IPS-18a (cell line): ENCODE results near the gene ALOXE3.

Experiments used
- H3K27ac ChIP-seq: one replicate; pipeline ENCODE4 v1.5.1; 2013; ENCODE audit warnings: low read length
- H3K27me3 ChIP-seq: one replicate; pipeline ENCODE4 v1.6.1; 2013; ENCODE audit warnings: mild to moderate bottlenecking, low read length; ENCODE audit not compliant: control insufficient read depth, insufficient read depth
- H3K36me3 ChIP-seq: one replicate; pipeline ENCODE4 v1.6.1; 2013; ENCODE audit warnings: low read depth, low read length; ENCODE audit not compliant: control insufficient read depth
- H3K4me1 ChIP-seq: one replicate; pipeline ENCODE4 v1.6.1; 2013; ENCODE audit warnings: low read depth, low read length; ENCODE audit not compliant: control insufficient read depth
- H3K4me3 ChIP-seq: one replicate; pipeline ENCODE4 v1.5.1; 2013; ENCODE audit warnings: low read length
- H3K9ac ChIP-seq: one replicate; pipeline ENCODE4 v1.6.1; 2013; ENCODE audit warnings: mild to moderate bottlenecking, low read length, moderate library complexity
- H3K9me3 ChIP-seq: one replicate; pipeline ENCODE4 v1.6.1; 2013; ENCODE audit warnings: low read depth, low read length; ENCODE audit not compliant: control insufficient read depth

Gene ALOXE3

DNA sequence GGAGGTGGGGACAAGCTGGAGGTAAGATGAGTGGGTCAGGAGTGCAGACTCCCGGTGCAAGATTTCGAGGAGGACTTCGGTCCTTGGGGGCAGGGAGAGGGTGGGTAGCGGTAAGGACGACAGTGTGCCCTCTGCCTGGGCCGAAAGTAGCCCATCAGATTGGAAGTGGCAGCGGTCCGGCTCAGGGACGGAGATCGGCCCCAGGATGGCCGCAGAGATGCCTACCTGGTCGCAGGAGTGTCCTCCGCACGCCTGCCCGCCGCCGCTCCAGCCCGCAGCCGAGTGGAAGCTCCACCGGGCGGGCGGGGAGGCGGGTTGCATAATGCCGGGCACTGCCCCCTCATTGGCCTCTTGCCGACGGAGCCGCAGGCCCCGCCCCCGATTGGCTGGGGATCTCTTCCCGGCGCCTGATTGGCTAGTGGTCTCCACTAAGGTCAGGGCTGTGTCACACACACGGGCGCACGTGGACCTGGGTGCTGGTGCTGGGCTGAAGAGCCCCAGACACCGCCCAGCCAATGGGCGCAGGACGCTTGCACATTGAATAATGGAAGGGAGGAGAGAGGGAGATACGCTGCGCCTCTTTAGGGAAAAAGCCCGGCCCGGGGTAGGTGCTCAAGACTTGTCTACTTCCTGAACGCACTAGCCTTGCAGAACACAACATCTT lies 33.9 kb upstream of the ALOXE3 start, which contains the start of gene PER1:
TSS of gene PER1 (minus strand) at position 293 of the 664 bp plus-strand sequence. CDS start 1,698 bp downstream, outside the sequence.
- Histone ChIP-seq H3K27ac (peak within 1 kb of the TSS; percentile 37), H3K9me3 (no peaks in the 10 kb centered on the region), H3K27me3 (no peaks in the 10 kb centered on the region)

DNA sequence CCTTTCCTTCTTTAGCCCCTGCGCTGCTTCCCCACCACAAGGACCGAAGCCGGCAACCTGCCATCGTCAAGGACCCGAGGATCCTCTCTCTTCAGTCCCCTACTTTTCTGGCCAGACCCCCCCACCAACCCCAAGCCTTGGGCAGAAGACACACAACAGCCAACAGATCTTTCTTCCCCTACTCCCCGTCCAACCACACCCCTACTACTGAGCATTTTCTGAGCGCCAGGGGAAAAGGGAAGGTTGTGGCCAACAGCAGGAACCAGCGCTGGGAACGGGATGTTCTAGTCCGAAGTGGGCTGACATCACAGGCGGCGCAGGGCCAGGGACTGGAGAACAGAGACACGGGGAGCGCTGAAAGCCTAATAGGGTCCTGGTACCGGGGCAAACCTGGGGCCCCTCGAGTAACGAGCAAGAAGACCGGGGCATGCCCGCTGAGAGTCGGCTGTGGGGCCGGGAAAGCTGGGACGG lies 33.4 kb upstream of the ALOXE3 start:
- no peaks in the 10 kb centered on the region for H3K27me3 ChIP-seq

More for the DNA sequence above, 33.9 kb upstream of the ALOXE3 start, which contains the start of gene PER1:
- peaks cover 23% of the 10 kb centered on the region for H3K36me3 ChIP-seq
- H3K4me1 ChIP-seq, result peaks cover 38% of the 10 kb centered on the region
- peak within 1 kb of the TSS; percentile 91 for H3K4me3 ChIP-seq
- H3K9ac ChIP-seq, result peak within 1 kb of the TSS; percentile 72

DNA sequence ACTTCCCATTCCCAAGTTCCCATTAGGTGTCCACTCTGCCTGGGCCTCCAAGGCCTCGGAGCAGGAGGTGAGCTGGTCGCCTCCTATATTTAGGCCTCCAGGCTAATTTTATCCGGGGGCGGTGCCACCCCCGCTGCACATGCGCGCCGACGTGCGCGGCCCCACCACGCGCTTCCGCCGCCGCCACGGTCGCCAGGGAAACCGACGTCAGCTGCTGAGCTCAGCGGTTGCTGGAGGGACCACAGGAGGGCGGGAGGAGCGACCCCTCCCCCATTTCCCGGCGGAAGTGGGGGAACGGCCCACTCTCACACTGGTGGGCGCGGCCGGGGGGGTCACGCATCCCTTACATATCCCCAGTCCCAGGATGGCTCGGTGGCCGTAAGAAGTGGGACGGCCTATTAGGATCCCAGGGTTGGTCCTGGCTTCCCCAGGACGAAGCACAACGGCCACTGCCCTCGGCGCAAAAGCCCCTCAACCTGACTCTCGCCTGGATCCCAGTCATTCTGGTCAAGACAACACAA lies 32.9 kb upstream of the ALOXE3 start:
- peaks cover 34% of the 10 kb centered on the region for H3K36me3 ChIP-seq
- H3K4me3 ChIP-seq, result peak overlapping the region; percentile 91
- peak overlapping the region; percentile 72 for H3K9ac ChIP-seq
- H3K4me1 ChIP-seq, result peaks cover 36% of the 10 kb centered on the region
- peak overlapping the region; percentile 31 for H3K27ac ChIP-seq
- H3K9me3 ChIP-seq, result no peaks in the 10 kb centered on the region
- no peaks in the 10 kb centered on the region for H3K27me3 ChIP-seq

More for the DNA sequence above, 33.4 kb upstream of the ALOXE3 start:
- H3K9ac ChIP-seq, result peak overlapping the region; percentile 72
- H3K27ac ChIP-seq, result peak overlapping the region; percentile 31
- H3K36me3 ChIP-seq, result peaks cover 29% of the 10 kb centered on the region
- H3K4me1 ChIP-seq, result peaks cover 36% of the 10 kb centered on the region
- peak overlapping the region; percentile 91 for H3K4me3 ChIP-seq
- H3K9me3 ChIP-seq, result no peaks in the 10 kb centered on the region

DNA sequence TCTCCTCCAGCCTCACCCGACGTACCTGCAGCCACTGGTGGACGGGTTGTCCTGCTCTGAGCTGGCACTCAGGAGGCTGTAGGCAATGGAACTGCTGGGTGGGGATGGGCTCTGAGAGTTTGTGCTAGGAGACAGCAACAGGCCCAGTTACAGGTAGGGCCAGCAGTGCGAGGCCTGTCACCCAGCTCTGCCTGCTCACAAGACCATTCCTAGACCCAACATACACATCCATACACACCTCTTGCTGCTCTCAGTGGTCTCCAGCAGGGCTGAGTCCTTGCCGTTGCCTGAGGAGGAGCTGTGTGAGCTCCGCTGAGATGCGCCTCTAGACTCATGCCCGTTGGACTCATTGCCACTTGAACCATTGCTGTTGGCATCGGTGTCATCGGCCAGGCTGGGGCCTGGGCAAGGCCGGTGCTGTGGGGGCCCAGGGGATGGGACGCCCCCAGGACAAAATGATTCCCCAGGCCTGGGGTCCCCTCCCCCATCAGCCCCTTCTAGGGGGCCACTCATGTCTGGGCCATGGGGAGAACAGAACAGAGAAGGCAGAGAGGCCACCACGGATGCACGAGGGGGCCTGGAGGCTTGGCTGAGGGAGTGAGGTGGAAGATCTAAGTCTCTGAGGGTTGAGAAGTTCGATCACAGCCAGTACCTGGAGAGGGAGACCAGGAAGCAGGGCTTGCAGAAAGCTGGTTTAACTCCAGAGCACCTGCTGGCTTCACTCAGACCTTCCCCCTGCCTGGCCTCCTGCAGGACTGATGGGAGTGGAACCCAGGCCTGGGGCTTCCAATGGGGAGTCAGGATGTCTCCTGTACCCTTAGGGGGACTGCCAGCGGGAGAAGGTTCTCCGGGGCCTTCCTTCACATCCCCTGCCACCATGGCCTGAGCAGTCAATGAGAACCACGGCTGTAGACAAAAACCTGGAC lies 32.1 kb upstream of the ALOXE3 start:
- H3K4me3 ChIP-seq, result peak overlapping the region; percentile 91
- H3K9ac ChIP-seq, result peak overlapping the region; percentile 72
- H3K36me3 ChIP-seq, result peaks cover 41% of the 10 kb centered on the region
- H3K27ac ChIP-seq, result no peak overlapping the region
- H3K9me3 ChIP-seq, result no peaks in the 10 kb centered on the region
- H3K27me3 ChIP-seq, result no peaks in the 10 kb centered on the region
- H3K4me1 ChIP-seq, result peaks cover 31% of the 10 kb centered on the region

DNA sequence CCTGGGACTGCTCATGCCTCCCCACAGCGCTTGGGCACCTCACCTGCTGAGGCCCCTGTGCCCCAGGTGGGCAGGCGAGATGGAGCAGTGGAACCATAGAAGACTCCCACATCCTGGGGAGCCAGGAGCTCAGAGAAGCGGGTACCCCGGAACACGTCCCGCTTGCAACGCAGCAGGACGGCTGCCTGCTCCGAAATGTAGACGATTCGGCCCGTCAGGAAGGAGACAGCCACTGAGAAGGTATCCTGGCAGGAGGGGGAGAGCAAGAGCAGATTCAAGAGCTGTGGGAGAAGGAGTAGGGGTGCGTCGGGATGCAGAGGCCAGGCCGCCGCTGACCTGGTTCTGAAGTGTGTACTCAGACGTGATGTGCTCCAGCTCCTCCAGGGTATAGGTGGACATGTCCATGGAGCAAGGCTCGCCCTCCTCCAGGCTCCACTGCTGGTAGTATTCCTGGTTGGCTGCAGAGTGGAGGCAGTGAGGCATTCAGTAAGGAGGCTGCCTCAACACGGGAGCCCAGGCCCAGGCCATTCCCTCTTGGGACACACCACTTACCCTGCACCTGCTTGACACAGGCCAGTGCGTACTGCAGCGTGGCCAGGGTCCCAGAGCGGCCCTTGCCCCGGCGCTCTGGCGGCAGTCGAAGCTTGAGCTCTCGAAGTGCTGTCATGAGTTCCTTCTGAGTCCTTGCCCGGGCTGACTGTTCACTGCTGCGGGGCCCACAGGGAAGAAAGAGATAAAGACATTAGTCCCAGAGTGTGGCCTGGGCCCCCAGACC lies 31.3 kb upstream of the ALOXE3 start:
- no peaks in the 10 kb centered on the region for H3K27me3 ChIP-seq
- no peaks in the 10 kb centered on the region for H3K9me3 ChIP-seq
- H3K9ac ChIP-seq, result no peak overlapping the region
- no peak overlapping the region for H3K4me3 ChIP-seq
- H3K4me1 ChIP-seq, result peaks cover 23% of the 10 kb centered on the region
- peaks cover 42% of the 10 kb centered on the region for H3K36me3 ChIP-seq
- H3K27ac ChIP-seq, result no peak overlapping the region

DNA sequence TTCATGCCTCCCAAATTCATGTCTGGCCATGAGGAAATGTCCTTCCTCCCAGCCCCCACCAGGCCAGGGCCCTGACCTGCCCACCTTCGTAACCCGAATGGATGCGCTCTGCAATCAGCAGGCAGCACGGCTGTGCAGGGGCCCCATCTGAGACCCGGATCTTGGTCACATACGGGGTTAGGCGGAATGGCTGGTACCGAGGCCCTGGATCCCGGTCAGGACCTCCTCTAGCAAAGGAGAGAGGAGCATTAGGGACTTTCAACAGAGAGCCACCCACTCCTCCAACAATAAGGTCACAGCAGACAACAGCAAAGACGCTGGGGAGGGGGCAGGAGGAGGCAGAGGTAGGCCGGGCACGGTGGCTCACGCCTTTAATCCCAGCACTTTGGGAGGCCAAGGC lies 30.2 kb upstream of the ALOXE3 start:
- Histone ChIP-seq H3K27ac (no peak overlapping the region), H3K36me3 (peaks cover 49% of the 10 kb centered on the region)

DNA sequence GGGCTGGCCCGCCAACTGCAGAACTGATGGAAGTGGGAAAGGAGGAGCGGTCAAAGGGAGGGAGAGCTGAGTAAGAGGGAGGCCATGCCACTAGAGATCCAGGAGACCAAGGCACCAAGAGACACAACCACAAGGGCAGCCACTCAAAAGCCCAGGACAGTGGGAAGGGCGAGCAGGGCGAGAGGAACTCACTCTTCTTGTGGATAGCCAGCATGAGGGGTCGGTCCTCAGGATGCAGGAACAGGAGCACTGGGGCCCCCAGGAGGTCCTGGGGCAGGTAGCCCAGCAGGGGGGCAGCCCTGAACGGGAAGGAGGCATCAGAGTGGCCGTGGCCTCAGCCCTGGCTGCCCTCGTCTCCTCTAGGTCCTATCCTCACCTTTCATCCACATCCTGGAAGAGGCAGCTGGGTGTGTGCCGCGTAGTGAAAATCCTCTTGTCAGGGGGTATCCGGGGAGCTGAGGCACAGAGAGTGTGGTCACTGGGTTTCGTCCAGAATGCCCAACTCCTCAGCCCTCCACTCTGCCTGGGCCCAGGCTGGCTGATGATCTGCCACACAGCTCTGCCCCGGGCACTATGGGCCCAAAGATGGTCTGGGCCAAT lies 29.6 kb upstream of the ALOXE3 start:
- no peak overlapping the region for H3K4me3 ChIP-seq
- no peak overlapping the region for H3K27ac ChIP-seq
- H3K4me1 ChIP-seq, result peaks cover 11% of the 10 kb centered on the region
- no peaks in the 10 kb centered on the region for H3K9me3 ChIP-seq
- no peaks in the 10 kb centered on the region for H3K27me3 ChIP-seq
- no peak overlapping the region for H3K9ac ChIP-seq
- peaks cover 49% of the 10 kb centered on the region for H3K36me3 ChIP-seq

More for the DNA sequence above, 30.2 kb upstream of the ALOXE3 start:
- no peaks in the 10 kb centered on the region for H3K27me3 ChIP-seq
- H3K9ac ChIP-seq, result no peak overlapping the region
- no peaks in the 10 kb centered on the region for H3K9me3 ChIP-seq
- no peak overlapping the region for H3K4me3 ChIP-seq
- peaks cover 14% of the 10 kb centered on the region for H3K4me1 ChIP-seq

DNA sequence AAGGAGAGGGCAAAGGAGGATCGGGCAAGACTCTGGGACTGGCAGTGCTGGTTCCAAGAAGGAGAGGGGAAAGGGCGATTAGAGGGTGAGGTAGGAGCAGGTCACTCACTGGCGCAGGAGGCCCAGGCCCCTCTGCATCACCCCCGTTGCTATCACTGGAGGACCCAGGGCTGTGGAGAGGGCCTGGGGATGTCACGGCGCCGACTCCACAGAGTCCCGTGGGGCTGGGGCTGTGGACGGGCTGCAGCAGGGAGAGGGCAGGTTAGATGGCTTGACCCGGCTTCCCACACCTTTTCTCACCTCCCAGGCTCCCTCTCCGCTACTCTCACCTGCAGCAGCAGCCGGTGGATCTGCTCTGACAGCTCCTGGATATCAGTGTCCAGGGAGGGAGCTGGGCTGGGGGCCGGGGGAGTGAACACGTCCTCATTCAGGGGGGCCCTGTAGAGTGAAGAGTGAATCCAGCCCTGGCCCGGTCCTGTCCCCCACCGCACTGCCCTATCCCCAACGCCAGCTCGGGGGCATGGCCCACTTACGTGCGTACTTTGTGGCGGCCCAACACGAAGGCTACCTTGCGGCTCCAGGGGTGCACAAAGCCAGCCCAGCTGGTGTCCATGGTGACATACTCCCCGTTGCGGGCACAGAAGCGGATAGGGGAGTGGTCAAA lies 29.0 kb upstream of the ALOXE3 start:
- Histone ChIP-seq H3K9me3 (no peaks in the 10 kb centered on the region), H3K27me3 (no peaks in the 10 kb centered on the region), H3K4me3 (no peak overlapping the region), H3K9ac (no peak overlapping the region), H3K36me3 (peaks cover 49% of the 10 kb centered on the region), H3K4me1 (peaks cover 5% of the 10 kb centered on the region), H3K27ac (no peak overlapping the region)

DNA sequence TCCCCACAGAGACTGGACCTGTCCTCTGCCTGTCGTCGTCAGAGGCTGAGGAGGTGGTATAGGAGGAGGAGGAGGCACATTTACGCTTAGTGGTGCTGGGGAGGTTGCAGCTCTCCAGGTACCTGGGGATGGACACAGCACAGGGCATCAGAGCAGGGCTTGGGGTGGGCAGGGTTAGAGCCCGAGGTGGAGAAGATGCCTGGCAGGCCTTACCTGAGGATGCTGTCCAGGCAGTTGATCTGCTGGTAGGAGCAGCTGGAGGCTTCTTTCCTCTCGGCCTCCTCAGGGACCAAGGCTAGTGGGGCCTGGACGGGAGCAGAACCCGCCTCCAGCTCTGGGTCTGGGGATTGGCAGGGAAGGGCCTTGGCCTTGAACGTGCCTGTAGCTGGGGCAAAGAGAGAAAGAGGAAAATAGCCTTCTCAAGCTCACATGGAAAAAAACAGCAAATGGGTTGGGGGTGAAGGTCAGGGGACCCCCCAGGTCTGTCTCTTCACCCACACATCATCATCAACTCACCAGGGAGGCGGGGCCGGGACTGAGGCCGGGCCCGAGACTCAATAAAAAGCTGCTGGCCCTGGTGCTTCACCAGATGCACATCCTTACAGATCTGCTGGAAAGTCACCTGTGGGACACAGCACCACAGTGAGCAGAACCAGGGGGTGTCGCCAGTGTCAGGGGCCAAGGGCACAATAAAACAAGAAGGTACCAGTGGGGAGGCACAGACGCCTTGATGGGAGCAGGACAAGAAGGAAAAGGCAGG lies 28.2 kb upstream of the ALOXE3 start:
- H3K27ac ChIP-seq, result no peak overlapping the region
- peaks cover 5% of the 10 kb centered on the region for H3K4me1 ChIP-seq
- no peak overlapping the region for H3K4me3 ChIP-seq
- peaks cover 55% of the 10 kb centered on the region for H3K36me3 ChIP-seq
- no peak overlapping the region for H3K9ac ChIP-seq
- H3K27me3 ChIP-seq, result no peaks in the 10 kb centered on the region
- no peaks in the 10 kb centered on the region for H3K9me3 ChIP-seq

DNA sequence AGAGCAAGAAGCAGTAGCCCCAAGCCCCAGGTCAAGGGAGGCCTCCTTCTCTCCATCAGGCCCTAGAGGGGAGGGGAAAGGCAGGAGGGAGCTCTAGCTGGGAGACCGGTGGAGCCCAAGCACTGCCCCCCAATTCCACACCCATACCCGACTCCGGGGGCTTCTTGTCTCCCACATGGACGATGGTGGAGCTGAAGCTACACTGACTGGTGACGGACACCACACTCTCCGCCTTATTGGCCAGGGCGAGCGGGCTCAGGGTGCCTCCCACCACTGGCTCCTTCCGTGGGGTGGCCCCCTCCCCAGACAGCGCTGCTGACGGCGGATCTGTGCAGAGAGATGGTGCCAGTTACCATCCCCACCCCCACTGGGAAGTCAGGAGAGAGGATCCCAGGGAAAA lies 27.5 kb upstream of the ALOXE3 start:
- H3K27me3 ChIP-seq, result no peaks in the 10 kb centered on the region
- no peak overlapping the region for H3K9ac ChIP-seq
- H3K36me3 ChIP-seq, result peaks cover 63% of the 10 kb centered on the region

More for the DNA sequence above, 27.5 kb upstream of the ALOXE3 start:
- H3K9me3 ChIP-seq, result no peaks in the 10 kb centered on the region
- no peak overlapping the region for H3K4me3 ChIP-seq
- peaks cover 3% of the 10 kb centered on the region for H3K4me1 ChIP-seq
- no peak overlapping the region for H3K27ac ChIP-seq
